Prostate gland (tissue), 2 donors: ENCODE data around the gene GFI1B. TPM values are rescaled to one million over a fixed set of nuclear protein-coding genes. Genes with fewer than 3 reads are reported as not detected.

Source experiments
- DNase-seq: peaks from one replicate; pipeline ENCODE4 v3.0.0-alpha.2; 2019; ENCODE audit warnings: low spot score
- H3K27ac ChIP-seq, 2 donors: fragments of 200-600 bp; sonication (generic); 2 replicates each; pipeline ENCODE4 v1.5.1; 2017 to 2019
- H3K27me3 ChIP-seq: fragments of 200-600 bp; sonication (generic); replicated peaks from 2 replicates; pipeline ENCODE4 v1.5.1; 2019; ENCODE audit not compliant: insufficient read depth
- H3K36me3 ChIP-seq, 2 donors: fragments of 200-600 bp; sonication (generic); 1 replicate in 1 of 2; 2 replicates in 1 of 2; pipeline versions ENCODE4 v1.5.1 to v1.8.1; 2017 to 2019
- H3K4me1 ChIP-seq: fragments of 200-600 bp; sonication (generic); replicated peaks from 2 replicates; pipeline ENCODE4 v1.5.1; 2019
- H3K4me3 ChIP-seq, 2 donors: fragments of 200-600 bp; sonication (generic); 2 replicates each; pipeline ENCODE4 v1.5.1; 2017 to 2019
- H3K9me3 ChIP-seq: fragments of 200-600 bp; sonication (generic); 2 replicates; pipeline ENCODE4 v1.5.1; 2017
- POLR2A ChIP-seq: fragments of 450-650 bp; IDR thresholded peaks from one replicate; pipeline ENCODE4 v1.6.1; 2016; ENCODE audit warnings: antibody characterized with exemption, mild to moderate bottlenecking
- POLR2AphosphoS5 ChIP-seq: sonication (generic); formaldehyde crosslinking; IDR thresholded peaks from one replicate; pipeline ENCODE4 v1.6.1; 2017; ENCODE audit warnings: antibody characterized with exemption
- WGBS: methylation state at CpG from one replicate; pipeline ENCODE4 v1.1.5; 2018; 5-methylcytosine and 5-hydroxymethylcytosine counted together
- intact Hi-C: fragments of 100-400 bp; cut with DNase I; formaldehyde crosslinking; loops from one replicate; pipeline ENCODE4 v1.14.2; 2022
- total RNA-seq, 2 donors: library from RNA; depleted of rRNA; stranded (reverse); fragments of >200 nt; gene quantifications; one replicate each; pipeline ENCODE4 v1.1.0, GENCODE V29; 2016
- TF ChIP-seq, protein P1 (sequence below), 4 experiments: fragments of 200-600 bp in 2 of 4; fragments of 450-650 bp in 2 of 4; sonication (generic) in 2 of 4; IDR thresholded peaks; 1 replicate in 3 of 4; 2 replicates in 1 of 4; pipeline ENCODE4 v1.5.1; 2016 to 2019; ENCODE audit warnings: antibody characterized with exemption in 4 of 4, mild to moderate bottlenecking in 2 of 4, moderate library complexity in 2 of 4

GFI1B gene
- total RNA-seq, 2 donors from 2014 or later: 0.85 TPM; not detected in 1

DNA sequence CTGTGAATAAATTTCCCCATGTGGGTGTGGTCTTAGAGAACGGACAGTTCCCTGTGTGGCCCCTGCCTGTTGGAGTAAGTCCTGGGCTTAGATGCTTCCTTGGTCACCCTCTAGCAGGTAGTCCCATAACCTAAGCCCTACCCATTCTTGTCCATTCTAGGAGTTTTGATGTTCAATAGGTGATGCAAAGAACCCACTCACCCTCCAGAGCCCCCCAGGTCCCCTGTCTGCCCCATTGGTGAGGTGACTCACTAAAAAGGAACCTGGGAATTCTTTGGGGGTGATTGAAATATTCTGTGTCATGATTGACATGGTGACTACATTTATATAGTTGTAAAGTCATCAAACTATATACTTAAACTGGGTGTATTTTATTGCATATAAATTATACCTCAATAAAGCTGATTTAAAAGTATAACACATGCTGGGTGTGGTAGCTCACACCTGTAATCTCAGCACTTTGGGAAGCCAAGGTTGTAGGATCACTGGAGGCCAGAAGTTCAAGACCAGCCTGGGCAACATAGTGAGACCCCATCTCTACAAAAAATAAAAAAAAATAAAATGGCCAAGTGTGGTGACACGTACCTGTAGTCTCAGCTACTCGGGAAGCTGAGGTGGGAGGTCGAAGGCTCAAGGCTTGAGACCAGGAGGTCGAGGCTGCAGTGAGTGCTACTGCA lies 31.6 kb downstream of the GFI1B start:
- H3K27ac ChIP-seq: no peak overlapping the region
- no peaks in the 10 kb centered on the region for H3K9me3 ChIP-seq
- no peaks in the 10 kb centered on the region for H3K4me1 ChIP-seq
- intact Hi-C loops: no loop called here
- 72% methylated on average over 5 of the region's 5 CpGs for WGBS
- TF ChIP-seq POLR2AphosphoS5 (no peak), POLR2A (no peak)
- TF ChIP-seq, protein P1, sequence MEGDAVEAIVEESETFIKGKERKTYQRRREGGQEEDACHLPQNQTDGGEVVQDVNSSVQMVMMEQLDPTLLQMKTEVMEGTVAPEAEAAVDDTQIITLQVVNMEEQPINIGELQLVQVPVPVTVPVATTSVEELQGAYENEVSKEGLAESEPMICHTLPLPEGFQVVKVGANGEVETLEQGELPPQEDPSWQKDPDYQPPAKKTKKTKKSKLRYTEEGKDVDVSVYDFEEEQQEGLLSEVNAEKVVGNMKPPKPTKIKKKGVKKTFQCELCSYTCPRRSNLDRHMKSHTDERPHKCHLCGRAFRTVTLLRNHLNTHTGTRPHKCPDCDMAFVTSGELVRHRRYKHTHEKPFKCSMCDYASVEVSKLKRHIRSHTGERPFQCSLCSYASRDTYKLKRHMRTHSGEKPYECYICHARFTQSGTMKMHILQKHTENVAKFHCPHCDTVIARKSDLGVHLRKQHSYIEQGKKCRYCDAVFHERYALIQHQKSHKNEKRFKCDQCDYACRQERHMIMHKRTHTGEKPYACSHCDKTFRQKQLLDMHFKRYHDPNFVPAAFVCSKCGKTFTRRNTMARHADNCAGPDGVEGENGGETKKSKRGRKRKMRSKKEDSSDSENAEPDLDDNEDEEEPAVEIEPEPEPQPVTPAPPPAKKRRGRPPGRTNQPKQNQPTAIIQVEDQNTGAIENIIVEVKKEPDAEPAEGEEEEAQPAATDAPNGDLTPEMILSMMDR (IDR thresholded peaks at IDR 0.05): no peak
- no peaks in the 10 kb centered on the region for H3K36me3 ChIP-seq
- peaks cover 3% of the 10 kb centered on the region for H3K27me3 ChIP-seq
- no peak for DNase-seq
- no peak overlapping the region for H3K4me3 ChIP-seq

DNA sequence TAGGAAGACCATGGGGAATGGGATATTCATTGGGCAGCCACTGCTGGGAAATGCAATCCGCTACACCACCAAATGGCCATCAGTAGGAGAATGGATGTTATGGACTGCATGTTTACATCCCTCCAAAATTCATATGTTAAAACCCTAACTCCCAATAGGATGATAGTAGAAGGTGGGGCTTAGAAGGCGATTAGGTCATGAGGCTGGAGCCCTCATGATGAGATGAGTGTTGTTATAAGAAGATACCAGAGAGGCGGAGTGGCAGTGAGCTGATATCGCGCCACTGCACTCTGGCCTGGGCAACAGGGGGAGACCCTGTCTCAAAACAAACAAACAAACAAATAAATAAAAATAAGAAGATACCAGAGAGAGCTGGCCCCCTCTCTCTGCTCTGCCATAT lies 36.2 kb downstream of the GFI1B start:
- no peaks in the 10 kb centered on the region for H3K4me1 ChIP-seq
- H3K9me3 ChIP-seq: no peaks in the 10 kb centered on the region
- intact Hi-C loops: no loop called here
- DNase-seq: no peak
- no peak overlapping the region for H3K4me3 ChIP-seq
- no peak overlapping the region for H3K27ac ChIP-seq
- no peaks in the 10 kb centered on the region for H3K36me3 ChIP-seq
- TF ChIP-seq POLR2A: no peak
- TF ChIP-seq, protein P1 (IDR thresholded peaks at IDR 0.05): no peak
- no peak for TF ChIP-seq POLR2AphosphoS5
- H3K27me3 ChIP-seq: no peaks in the 10 kb centered on the region
- 84% methylated on average over 5 of the region's 5 CpGs for WGBS

DNA sequence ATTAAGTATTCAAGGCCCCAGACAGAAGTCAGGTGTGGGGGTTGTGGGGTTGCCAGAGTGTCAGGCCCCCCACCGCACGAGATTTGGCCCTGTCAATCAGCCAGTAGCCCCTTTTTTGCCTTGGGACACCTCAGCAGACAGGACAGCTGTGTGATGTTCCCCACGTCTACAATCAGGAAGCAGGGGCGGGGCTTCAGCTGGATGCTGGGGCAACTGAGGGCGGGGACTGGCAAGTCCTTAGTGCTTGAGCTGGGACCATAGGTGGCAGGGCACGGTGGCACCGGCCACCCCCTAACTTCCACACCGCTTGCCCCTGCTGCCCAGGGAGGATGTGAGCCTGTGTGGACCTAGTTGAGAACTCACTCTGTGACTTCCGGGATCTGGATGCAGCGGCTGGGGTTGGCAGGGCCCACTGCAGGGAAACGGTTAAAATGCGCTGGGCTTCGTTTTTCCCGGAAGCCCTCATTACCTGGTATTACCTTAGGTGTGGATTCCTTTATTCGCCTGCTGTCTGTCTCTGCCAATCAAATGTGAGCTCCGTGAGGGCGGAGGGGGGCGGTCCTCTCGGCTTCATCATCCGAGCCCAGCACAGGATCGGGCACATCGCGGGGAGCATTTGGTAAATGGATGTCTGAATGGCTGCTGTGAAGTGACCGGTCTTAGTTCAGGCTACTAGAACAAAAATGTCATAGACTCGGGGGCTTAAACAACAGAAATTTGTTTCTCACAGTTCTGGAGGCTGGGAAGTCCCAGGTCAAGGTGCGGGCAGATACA lies 44.8 kb downstream of the GFI1B start:
- no peaks in the 10 kb centered on the region for H3K27me3 ChIP-seq
- intact Hi-C loops: no loop called here
- DNase-seq: no peak
- WGBS: 73% methylated on average over 26 of the region's 26 CpGs
- H3K36me3 ChIP-seq: no peaks in the 10 kb centered on the region
- H3K27ac ChIP-seq: no peak overlapping the region
- no peak overlapping the region for H3K4me3 ChIP-seq
- H3K4me1 ChIP-seq: no peaks in the 10 kb centered on the region
- H3K9me3 ChIP-seq: no peaks in the 10 kb centered on the region
- TF ChIP-seq, protein P1 (IDR thresholded peaks at IDR 0.05): no peak
- no peak for TF ChIP-seq POLR2A
- no peak for TF ChIP-seq POLR2AphosphoS5

DNA sequence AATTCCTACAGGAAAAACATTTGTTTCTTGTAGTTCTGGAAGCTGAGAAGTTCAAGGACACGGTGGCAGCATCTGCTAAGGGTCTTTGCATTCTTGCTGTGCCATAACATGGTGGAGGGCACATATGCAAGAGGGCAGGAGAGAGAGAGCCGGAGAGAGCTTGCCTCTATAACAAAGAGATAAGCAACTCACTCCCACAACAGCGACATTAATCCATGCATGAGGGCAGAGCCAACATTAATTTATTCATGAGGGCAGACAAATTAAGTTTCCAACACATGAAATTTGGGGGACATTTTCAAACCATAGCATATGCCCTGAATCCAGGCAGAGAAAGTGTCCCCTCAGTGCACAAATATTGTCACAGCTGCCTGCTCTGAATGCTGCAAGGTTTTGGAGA lies 47.9 kb downstream of the GFI1B start:
- H3K36me3 ChIP-seq: no peaks in the 10 kb centered on the region
- no peaks in the 10 kb centered on the region for H3K9me3 ChIP-seq
- peaks cover 3% of the 10 kb centered on the region for H3K4me1 ChIP-seq
- no peak overlapping the region for H3K27ac ChIP-seq
- no peaks in the 10 kb centered on the region for H3K27me3 ChIP-seq
- intact Hi-C loops: no loop called here
- 67% methylated on average over 3 of the region's 3 CpGs for WGBS
- H3K4me3 ChIP-seq: no peak overlapping the region
- TF ChIP-seq POLR2AphosphoS5: no peak
- TF ChIP-seq, protein P1 (IDR thresholded peaks at IDR 0.05): no peak
- no peak for TF ChIP-seq POLR2A
- DNase-seq: no peak

DNA sequence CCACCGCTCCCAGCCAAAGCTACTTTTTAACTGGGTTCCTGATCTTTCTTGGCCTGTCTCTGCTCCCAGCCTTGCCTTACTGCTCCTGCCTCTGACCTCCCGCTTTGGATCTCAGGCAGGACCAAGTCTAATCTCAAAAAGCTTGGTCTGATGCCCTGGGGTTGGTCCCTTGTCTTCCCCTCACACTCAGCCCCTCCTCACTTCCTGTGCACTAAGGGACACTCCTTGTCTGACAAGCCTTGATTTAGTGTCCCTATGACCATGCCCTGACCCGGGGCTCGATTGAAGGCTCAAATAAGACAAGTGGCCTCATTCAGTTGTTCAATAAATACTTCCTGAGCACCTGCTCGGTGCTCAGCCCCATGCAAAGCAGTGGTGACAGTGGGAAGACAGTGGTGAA lies 48.6 kb downstream of the GFI1B start:
- 56% methylated on average over 5 of the region's 5 CpGs for WGBS
- no peak for TF ChIP-seq POLR2A
- no peak for TF ChIP-seq POLR2AphosphoS5
- H3K4me3 ChIP-seq: no peak overlapping the region
- peaks cover 7% of the 10 kb centered on the region for H3K4me1 ChIP-seq
- H3K36me3 ChIP-seq: no peaks in the 10 kb centered on the region
- no peak for DNase-seq
- no peak overlapping the region for H3K27ac ChIP-seq
- H3K9me3 ChIP-seq: no peaks in the 10 kb centered on the region
- H3K27me3 ChIP-seq: no peaks in the 10 kb centered on the region
- intact Hi-C loops: no loop called here
